HT-29 (cell line): ENCODE results near the gene PLEKHG4. TPM values are rescaled to one million over a fixed set of nuclear protein-coding genes. Genes with fewer than 3 reads are reported as not detected.

Experiments used
- DNase-seq: peaks from one replicate; pipeline ENCODE4 v3.0.0-alpha.2; 2015; ENCODE audit warnings: low spot score
- total RNA-seq: library from RNA; depleted of rRNA; stranded (reverse); fragments of >200 nt; shearing (Covaris generic); gene quantifications from 2 replicates; pipeline ENCODE4 v1.2.3, GENCODE V29; 2014; rRNA removed

The PLEKHG4 gene
- total RNA-seq, 1 experiment from 2014 or later, result 71.3 TPM

DNA sequence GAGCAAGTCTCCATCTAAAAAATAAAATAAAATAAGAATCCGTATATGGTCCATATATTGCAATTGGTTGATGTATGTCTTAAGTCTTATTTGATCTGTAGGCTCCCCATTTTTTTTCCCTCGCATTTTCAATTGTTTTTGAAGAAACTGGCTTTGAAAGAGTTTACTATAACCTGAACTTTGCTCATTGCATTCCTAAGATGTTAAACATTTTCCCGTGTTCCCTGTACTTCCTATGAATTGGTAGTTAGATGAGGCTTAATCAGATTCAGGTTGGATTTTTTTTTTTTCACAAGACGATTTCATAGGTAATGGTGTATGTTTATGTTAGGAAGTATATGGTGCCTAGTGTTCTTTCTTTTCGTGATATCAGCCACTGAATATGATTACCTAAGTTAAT, 50.6 kb downstream of the PLEKHG4 start:
- no peak for DNase-seq

DNA sequence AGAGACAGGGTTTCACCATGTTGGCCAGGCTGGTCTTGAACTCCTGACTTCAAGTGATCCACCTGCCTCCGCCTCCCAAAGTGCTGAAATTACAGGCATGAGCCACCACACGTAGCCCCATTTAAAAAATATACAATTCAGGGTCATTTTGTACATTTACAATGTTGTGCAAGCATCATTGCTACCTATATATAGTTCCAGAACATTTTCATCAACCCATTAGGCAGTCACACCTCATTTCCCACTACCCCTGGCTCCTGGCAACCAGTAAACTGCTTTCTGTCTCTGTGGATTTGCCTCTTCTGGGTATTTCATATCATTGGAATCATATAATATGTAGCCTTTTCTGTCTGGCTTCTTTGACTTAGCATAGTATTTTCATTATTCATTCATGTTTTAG, 54.0 kb downstream of the PLEKHG4 start:
- no peak for DNase-seq

DNA sequence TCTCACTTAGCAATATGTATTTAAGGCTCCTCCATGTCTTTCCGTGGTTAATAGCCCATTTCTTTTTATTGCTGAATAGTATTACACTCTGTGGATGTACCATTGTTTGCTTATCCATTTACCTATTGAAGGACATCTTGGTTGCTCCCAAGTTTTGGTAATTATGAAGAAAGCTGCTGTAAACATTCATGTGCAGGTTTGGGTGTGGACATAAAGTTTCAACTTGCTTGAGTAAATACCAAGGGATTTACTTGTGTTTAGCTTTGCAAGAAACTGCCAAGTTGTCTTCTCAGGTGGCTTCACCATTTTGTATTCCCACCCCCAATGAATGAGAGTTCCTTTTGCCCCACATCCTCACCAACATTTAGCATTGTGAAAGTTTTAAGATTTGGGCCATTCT, 56.8 kb downstream of the PLEKHG4 start:
- DNase-seq, result no peak

DNA sequence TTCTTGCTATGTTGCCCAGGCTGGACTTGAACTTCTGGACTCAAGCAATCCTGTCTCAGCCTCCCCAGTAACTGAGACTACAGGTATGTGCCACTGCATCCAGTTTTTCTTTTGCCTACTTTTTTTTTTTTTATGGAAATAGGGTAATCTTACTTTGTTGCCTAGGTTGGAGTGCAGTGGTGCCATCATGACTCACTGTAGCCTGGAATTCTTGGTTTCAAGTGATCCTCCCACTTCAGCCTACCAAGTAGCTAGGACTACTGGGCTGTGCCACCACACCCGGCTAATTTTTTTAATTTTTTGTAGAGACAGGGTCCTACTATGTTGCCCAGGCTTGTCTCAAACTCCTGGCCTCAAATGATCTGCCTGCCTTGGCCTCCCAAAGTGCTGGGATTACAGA, 57.3 kb downstream of the PLEKHG4 start:
- DNase-seq, result no peak

Other genes with a start within 250 kb of the PLEKHG4 start
- 13.6 and 15.4 TPM in 2 replicates for gene PHAF1, start 169.6 kb upstream of the PLEKHG4 start, total RNA-seq
- 10.7 and 13.5 TPM in 2 replicates for gene B3GNT9, start 128.5 kb upstream of the PLEKHG4 start, total RNA-seq
- 33.6 and 35.4 TPM in 2 replicates for gene TRADD, start 119.6 kb upstream of the PLEKHG4 start, total RNA-seq
- 27.7 and 34.6 TPM in 2 replicates for gene FBXL8, start 119.6 kb upstream of the PLEKHG4 start, total RNA-seq
- 42.1 and 44.2 TPM in 2 replicates for gene HSF4, start 114.8 kb upstream of the PLEKHG4 start, total RNA-seq
- gene NOL3, start 109.0 kb upstream of the PLEKHG4 start, total RNA-seq, result 95.1 and 97.0 TPM in 2 replicates
- gene MATCAP1, start 95.6 kb upstream of the PLEKHG4 start, total RNA-seq, result 41.4 and 41.7 TPM in 2 replicates
- gene EXOC3L1, start 89.4 kb upstream of the PLEKHG4 start, total RNA-seq, result 0.29 and 0.74 TPM in 2 replicates
- gene E2F4, start 87.4 kb upstream of the PLEKHG4 start, total RNA-seq, result 156 and 171 TPM in 2 replicates
- 55.2 and 57.4 TPM in 2 replicates for gene ELMO3, start 80.4 kb upstream of the PLEKHG4 start, total RNA-seq
- gene TMEM208, start 52.4 kb upstream of the PLEKHG4 start, total RNA-seq, result 61.2 and 67.8 TPM in 2 replicates
- gene FHOD1, start 32.1 kb upstream of the PLEKHG4 start, total RNA-seq, result 49.5 and 57.7 TPM in 2 replicates
- 2.2 and 2.7 TPM in 2 replicates for gene SLC9A5, start 30.6 kb upstream of the PLEKHG4 start, total RNA-seq
- not detected in 2 replicates for gene KCTD19, start 47.2 kb downstream of the PLEKHG4 start, total RNA-seq
- gene LRRC36, start 47.3 kb downstream of the PLEKHG4 start, total RNA-seq, result 0.46 TPM in 1 of 2 replicates, not detected in the other
- gene TPPP3, start 114.0 kb downstream of the PLEKHG4 start, total RNA-seq, result 70.5 and 70.9 TPM in 2 replicates
- 21.5 and 24.4 TPM in 2 replicates for gene ZDHHC1, start 136.9 kb downstream of the PLEKHG4 start, total RNA-seq
- gene HSD11B2, start 151.6 kb downstream of the PLEKHG4 start, total RNA-seq, result 18.3 and 23.2 TPM in 2 replicates
- 97.6 and 99.5 TPM in 2 replicates for gene ATP6V0D1, start 201.6 kb downstream of the PLEKHG4 start, total RNA-seq
- not detected in 2 replicates for gene AGRP, start 204.0 kb downstream of the PLEKHG4 start, total RNA-seq
- 22.8 and 23.8 TPM in 2 replicates for gene RIPOR1, start 249.3 kb downstream of the PLEKHG4 start, total RNA-seq